NCI-H82 treated with DMSO at 0.1 percent for 48 hours (cell line): Measurements from ENCODE around the gene NOXO1.

Experiments used
- DNase-seq: peaks from one replicate; lab custom pipeline; 2025; ENCODE audit not compliant: unreplicated experiment; lab: John Stamatoyannopoulos, UW

The NOXO1 gene

DNA sequence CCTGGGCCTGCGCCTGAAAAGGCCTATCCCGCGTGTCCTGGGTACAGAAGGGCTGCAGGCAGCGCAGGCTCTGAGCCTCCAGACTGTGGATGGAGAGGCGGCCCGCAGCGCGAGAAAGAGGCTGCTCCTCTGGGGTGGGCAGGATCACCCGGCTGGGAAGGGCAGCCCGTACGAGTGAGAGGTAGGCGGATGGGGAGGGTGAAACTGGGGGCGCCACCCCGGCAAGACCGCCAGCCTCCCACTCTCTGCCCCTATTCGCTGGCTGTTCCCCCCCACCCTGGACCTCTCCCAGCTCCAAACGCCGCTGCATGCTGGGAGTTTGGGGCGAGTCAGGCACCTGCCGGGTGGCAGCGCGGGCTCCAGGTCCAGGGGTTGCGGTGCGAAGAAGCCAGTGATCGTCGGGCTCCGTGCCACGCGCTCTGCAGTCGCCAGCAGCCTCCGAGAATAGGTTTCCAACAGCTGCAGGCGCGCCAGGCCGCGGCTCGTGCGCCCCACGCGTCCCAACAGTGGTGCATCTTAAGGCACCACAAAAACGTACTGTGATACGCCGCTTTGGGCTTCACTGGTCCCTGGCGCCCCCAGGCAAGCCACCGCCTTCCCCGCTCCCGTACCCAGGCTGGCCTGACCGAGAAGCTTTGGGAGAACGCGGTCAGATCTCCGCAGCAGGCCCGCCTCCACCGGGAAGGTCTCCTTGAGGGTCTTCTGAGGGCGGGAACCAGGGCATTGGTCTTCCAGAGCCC, 1.1 kb downstream of the NOXO1 start:
- no peak for DNase-seq

GRCh38 chr16:1979271-1980029, 1.8 kb downstream of the NOXO1 start:
- DNase-seq, result no peak

DNA sequence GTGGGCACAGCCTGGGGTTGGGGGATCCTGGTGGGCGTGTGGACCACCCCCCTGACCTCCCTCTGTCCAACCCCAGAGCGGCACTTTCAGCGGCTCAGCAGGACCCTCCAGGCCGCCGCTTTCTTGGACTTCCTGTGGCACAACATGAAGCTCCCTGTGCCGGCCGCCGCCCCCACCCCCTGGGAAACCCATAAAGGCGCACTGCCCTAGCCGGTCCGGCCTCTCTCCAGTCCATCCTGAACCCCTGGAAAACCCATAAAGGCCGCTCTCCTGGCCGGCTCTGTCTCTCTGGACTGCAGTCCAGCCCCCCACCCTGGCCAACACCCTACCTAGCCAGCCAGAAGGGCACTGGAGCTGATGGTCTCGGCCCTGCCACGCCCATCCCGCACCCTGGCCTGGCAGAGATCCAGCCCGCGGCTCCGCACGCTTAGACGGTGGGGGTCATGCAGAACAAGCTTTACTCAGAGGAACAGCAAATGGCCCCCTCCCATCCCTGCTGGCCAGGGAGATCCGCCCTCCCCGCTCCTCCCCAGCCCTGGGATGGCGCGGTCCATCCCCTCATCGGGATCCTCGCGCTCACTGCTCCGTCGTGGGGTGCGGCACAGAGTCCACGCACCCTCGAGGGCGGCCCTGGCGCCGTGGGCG, 2.7 kb downstream of the NOXO1 start:
- DNase-seq, result no peak

DNA sequence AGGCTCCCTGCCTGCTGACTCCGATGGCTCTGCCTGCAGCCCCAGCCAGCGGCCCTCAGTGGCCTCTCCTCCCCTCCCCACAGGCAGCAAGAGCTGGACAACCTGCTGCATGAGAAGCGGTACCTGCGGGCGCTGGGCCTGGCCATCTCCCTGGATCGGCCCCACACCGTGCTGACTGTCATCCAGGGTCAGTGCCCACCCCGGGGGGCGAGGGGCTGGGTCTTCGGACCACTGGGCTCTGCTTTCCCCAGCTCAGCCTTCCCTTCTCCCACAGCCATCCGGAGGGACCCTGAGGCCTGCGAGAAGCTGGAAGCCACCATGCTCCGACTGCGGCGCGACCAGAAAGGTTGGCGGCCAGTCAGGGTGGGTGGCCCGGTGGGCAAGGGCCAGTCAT, 3.4 kb downstream of the NOXO1 start:
- DNase-seq, result no peak

DNA sequence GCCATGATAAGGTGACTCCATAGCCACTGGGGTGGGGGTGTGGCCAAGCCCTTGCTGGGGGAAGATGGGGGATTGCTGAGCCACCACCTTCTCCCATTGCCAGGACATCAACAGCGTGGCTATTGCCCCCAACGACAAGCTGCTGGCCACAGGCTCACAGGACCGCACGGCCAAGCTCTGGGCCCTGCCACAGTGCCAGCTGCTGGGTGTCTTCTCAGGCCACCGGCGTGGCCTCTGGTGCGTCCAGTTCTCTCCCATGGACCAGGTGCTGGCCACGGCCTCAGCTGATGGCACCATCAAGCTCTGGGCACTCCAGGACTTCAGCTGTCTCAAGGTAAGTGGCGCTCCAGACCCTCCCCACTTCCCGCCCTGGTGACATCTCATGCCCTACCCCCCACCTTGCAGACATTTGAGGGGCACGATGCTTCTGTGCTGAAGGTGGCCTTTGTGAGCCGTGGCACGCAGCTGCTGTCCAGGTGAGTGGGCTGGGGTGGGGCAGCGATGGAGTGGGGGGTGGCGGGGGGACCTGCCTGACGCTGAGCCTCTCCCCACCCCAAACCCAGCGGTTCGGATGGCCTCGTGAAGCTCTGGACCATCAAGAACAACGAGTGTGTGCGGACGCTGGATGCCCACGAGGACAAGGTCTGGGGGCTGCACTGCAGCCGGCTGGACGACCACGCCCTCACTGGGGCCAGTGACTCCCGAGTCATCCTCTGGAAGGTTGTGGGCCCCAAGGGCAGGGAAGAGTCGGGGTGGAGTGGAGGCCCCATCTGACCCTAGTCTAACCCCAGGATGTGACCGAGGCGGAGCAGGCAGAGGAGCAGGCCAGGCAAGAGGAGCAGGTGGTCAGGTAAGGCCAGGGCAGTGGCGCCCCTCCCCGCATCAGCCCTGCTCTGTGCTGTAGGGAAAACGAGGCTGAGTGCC, 4.1 kb downstream of the NOXO1 start:
- no peak for DNase-seq

GRCh38 chr16:1976216-1976520, 5.1 kb downstream of the NOXO1 start:
- DNase-seq, result no peak

DNA sequence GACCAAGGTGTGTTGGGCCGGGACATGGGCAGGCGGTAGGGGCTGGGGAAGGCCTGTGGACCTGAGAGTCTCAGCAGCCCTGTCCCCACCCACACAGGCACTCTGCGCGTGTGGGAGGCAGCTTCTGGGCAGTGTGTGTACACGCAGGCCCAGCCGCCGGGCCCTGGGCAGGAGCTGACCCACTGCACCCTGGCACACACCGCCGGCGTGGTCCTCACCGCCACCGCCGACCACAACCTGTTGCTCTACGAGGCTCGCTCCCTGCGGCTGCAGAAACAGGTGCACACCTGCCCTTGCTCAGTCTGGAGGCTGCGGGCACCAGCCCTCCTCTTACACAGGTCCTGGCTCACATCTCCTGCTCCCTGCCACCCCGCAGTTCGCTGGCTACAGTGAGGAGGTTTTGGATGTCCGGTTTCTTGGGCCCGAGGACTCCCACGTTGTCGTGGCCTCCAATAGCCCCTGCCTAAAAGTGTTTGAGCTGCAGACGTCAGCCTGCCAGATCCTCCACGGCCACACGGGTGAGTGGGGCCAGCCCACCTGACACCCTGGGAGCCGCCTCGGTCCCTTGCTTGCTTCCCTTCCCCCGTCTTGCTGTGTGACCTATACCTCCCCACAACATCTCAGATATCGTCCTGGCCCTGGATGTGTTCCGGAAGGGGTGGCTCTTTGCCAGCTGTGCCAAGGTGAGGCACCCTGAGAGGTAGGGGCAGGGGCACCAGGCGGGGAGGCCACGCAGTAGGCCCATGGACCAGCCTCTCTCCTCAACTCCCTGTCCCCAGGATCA, 5.6 kb downstream of the NOXO1 start:
- DNase-seq, result no peak

DNA sequence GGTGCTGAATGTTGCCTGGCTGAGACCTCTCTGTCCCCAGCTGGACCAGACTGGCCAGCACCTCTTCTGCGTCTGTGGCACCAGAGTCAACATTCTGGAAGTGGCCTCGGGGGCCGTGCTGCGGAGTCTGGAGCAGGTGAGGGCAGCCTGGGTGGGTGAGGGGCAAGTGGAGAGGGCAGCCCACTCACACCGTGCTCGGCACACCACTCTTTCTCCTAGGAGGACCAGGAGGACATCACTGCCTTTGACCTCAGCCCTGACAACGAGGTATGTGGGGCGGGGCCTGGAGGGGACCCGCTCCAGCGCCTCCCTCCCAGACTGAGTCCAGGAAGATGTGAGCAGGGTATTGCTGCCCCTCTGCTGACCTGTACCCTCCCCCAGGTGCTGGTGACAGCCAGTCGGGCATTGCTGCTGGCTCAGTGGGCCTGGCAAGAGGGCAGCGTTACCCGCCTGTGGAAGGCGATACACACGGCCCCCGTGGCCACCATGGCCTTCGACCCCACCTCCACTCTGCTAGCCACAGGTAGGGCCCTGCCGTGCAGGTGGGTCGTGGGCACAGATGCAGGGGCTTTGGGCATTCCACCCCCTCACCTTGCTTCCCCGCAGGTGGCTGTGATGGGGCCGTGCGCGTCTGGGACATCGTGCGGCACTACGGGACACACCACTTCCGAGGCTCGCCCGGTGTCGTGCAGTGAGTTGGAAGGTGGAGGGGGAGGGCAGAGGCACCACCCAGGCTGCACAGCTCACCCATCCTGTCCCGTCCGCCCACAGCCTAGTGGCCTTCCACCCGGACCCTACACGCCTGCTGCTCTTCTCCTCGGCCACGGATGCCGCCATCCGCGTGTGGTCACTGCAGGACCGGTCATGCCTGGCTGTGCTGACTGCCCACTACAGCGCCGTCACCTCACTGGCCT, 6.9 kb downstream of the NOXO1 start:
- DNase-seq, result no peak

GRCh38 chr16:1973461-1974156, 7.7 kb downstream of the NOXO1 start:
- DNase-seq, result no peak

- DNase-seq, result no peak
These were observed 8.8 kb downstream of the NOXO1 start for GRCh38 chr16:1972490-1972877.

DNA sequence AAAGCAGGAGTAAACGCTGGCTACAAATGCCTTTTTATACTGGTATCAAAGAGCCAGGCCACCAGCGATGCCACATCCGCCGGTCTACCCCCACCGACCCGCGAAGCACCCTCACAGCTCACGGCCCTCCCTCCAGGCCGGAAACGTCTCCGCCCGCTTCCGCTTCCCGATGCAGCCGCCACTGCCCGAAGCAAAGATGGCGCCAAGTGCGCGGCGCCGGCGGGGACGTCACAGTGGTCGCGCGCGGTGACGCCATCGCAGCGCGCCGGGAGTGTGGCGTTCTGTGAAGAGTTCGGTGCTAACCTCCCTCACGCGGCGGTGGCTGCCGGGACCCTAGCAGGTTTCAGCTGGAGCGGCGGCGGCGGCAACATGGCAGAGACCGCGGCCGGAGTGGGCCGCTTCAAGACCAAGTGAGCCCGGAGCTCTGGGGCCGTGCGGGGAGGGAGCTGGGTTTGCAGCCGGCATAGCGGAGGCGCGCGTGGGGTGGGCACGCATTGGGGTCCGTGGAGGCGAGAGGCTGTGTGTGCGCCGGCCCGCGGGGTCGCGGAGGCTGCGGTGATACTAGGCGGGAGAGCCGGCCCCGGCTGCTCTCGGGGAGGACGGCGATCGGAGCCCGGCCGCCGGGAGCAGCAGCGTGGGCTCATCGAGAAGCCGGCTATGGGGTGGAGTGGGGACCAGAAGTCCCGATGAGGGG, 9.3 kb downstream of the NOXO1 start, which contains the start of gene TBL3:
Gene TBL3 (plus strand): TSS at position 258 of the 694 bp plus-strand sequence. CDS start 112 bp downstream, at position 370.
- DNase-seq, result peak; percentile 77

DNA sequence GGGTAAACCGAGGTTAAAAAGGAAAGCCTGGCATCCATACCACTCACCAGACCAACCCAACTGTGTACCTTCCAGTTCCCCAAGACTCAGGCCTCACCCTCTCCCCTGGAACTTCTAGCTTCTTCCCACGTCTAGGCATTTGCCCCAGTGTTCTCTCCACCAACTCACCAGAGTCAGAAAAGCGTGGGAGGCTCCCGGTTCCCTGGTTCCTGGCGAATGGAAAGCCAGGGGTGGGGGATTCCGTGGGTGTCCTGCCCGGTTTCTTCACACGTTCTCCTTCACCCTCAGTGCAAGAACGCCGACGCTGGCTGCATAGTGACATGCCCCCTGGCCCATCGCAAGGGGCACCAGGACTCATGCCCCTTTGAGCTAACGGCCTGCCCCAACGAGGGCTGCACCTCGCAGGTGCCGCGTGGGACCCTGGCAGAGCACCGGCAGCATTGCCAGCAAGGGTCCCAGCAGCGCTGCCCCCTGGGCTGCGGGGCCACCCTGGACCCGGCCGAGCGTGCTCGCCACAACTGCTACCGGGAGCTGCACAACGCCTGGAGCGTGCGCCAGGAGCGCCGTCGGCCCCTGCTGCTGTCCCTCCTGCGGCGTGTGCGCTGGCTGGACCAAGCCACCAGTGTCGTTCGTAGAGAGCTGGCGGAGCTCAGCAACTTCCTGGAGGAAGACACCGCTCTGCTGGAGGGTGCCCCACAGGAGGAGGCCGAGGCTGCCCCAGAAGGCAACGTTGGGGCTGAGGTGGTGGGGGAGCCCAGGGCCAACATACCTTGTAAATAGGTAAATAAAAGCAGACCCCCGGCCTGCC, 12.9 kb downstream of the NOXO1 start:
- DNase-seq, result no peak

- no peak for DNase-seq
These were observed 14.8 kb downstream of the NOXO1 start, which contains the start of gene RNF151 for GRCh38 chr16:1966460-1966859. Gene RNF151 (plus strand): TSS chr16:1966856. CDS start chr16:1966882, 26 bp downstream.

GRCh38 chr16:1965396-1966001, 15.8 kb downstream of the NOXO1 start:
- no peak for DNase-seq

- DNase-seq, result peak; percentile 96
These were observed 16.5 kb downstream of the NOXO1 start, which contains the start of gene RPS2 for GRCh38 chr16:1964506-1965395. Gene RPS2 (minus strand): TSS chr16:1964826. CDS start chr16:1964625, 201 bp downstream.
